Activated CD8-positive, alpha-beta memory T cell treated with anti-CD3 and anti-CD28 coated beads, Interleukin-2, amount 50 U/mL, for 4 hours (primary cell): ENCODE results near the gene CHCHD6.

Source experiments
- DNase-seq: peaks from one replicate; pipeline ENCODE4 v3.0.0-alpha.2; 2020

CHCHD6 gene

GRCh38 chr3:126946405-126946804 is 242.4 kb downstream of the CHCHD6 start:
- no peak for DNase-seq

GRCh38 chr3:126947429-126947828 is 243.4 kb downstream of the CHCHD6 start:
- no peak for DNase-seq

DNA sequence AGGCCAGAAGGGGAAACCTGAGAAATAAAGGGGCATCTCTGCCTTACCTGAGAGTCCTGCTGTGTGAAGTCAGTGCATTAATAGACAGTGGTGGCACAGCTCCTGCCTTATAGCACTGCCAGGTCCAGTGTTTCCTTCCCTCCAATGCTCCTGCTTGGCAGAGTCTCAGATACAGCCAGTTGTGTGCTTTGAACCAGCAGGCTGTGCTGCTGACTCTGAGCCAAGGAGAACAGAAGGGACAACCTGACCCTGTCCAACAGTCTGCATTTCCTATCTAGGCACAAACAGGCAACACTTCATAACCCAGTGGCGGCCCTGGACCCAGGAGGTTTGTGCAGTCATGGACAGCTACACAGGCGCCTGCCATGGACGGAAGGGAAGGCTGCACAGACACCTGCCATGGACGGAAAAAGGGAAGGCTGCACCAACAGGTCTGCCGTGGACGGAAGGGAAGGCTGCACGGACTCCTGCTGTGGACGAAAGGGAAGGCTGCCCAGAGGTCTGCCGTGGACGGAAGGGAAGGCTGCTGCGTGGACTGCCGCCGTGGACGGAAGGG is 245.0 kb downstream of the CHCHD6 start:
- no peak for DNase-seq

DNA sequence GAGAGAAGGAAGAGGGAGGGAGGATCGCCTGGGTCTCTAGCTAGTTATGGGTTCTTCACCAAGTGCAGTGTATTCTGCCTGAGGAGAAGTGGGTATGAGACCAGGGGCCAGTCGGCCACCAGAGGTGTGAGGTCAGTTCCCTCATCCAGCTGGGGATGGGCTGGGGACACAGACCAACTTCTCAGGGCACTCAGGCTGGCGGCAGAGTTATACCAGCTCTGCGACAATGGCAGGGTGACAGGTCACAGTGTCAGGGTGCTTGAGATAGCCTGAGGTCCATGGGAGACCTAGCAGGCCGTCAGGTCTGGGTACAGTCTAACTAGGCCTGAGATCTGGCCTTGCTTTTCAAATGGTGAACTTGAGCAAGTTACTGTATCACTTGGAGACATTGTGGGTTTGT is 247.5 kb downstream of the CHCHD6 start:
- DNase-seq: no peak

GRCh38 chr3:126952261-126952982 is 248.4 kb downstream of the CHCHD6 start:
- DNase-seq: no peak

- no peak for DNase-seq
Observed at GRCh38 chr3:126952983-126953660, 249.1 kb downstream of the CHCHD6 start.

DNA sequence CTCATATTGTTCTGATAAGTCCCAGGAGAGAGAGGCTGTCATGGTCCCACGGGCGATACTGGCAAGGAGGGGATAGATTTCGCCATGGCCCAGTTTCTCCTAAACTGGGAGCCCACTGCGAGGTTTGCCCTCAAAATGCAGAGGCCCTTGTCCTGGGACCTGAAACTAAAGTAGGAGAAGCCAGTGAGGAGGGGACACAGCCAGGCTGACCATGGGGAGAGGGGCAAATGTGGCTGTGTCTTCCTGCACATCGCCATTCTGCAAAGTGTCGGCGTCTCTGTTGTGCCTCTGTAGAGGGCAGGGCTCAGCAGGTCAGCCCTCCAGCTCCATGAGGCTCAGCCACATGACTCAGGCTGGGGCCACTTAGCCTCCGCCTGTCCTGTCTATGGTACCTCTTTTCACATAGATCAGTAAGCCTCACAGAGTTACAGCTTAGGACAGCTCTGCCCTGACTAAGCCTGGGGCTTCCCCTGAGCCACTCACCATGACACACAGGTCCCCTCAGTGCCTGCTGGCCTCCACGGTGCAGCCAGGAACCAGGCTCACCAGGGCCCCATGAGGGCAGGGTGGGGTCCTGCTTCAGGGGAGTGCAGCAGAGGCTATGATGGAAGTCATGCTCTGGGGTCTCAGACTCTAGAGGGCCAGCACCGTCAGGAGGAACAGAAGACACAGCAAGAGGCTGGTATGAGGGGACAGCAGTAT is 250.3 kb downstream of the CHCHD6 start:
- no peak for DNase-seq

- DNase-seq: no peak
Observed at GRCh38 chr3:126955004-126955790, 251.2 kb downstream of the CHCHD6 start.

- DNase-seq: no peak
Observed at GRCh38 chr3:126956361-126956760, 252.3 kb downstream of the CHCHD6 start.

DNA sequence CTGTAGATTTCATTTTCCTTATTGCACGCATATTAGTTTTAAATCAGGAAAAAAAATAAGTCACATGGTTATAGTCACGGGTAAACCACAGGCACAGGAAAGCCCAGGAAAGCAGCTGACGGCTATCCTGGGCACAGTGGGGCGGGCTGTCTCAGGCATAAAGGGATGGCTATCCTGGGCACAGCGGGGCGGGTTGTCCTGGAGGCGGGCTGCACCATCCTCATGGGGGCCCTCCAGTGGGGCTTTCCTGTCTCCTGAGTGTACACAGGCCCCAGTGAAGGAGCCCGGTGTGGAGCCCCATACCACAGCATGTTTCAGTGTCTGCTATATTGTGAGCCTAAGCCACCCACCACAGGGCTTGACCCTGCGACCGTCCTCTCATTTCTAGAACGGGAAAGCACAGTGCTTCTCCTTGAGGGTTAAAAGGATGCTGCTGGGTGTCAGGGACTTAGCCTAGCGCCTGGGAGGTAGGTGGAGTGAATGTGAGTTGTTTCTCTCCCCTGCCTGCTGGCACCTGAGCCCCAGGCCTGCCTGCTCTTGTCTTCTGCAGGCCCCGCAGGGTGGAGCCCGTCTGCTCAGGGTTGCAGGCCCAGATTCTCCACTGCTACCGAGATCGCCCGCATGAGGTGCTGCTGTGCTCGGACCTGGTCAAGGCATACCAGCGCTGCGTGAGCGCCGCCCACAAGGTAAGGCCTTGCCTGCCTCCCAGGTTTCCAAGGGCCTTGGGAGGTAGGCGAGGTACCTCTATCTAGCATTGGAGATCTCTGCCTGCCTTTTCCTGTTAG is 253.0 kb downstream of the CHCHD6 start:
- DNase-seq: no peak

GRCh38 chr3:126957776-126958637 is 254.0 kb downstream of the CHCHD6 start:
- no peak for DNase-seq

DNA sequence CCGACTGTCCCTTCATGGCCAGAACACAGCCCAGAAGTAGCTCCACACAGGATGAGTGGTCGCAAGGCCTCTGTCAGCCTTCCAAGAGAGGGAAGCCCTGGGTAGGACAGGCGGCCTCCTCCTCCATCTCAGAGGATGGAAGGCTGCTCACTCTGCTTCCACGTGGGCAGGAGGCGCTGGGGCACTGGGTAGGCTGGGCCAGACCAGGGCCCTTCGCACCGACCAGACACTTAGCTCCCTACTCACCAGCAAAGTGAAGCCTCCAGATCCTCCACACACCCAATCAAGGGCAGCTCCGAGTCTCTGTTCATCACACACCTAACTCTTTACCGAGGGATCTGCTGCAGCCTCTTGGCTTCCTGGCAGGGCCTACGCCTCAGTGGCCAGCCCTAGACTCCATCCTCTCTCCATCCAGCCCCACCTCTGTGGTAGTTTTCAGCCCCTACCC is 254.6 kb downstream of the CHCHD6 start:
- no peak for DNase-seq

- no peak for DNase-seq
Observed at GRCh38 chr3:126959136-126959920, 255.3 kb downstream of the CHCHD6 start.

DNA sequence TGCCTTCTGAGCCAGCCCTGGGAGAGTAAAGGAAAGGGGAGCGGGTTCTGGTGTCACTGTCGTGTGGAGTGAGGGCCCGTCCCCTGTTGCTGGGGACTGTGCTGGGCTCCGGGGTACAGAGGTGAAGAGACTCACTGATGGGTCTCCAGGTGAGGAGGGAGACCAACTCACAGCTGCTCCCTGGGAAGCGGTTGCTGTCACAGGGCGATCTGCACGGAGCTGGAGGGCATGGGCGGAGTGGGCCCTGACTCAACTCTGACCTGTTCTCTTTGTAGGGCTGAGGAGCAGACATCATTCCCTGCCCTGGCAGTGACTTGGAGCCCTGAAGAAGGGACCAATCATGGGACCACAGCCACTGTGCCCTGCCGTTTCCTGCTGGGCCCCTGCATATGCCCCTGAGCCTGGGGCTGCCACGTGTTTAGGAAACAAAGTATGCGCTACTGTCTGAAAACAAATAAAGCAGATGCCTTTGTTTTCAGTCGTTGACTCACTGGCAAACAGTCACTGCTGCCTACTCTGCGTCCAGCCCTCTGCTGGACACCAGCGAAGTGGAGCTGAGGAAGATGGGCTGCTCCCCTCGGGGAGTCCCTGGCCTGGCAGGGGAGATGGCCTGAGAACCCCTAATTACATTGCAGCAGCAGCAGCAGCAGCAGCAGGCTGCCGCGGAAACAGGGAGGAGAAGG is 256.0 kb downstream of the CHCHD6 start:
- peak; percentile 1 for DNase-seq

- peak; percentile 8 for DNase-seq
Observed at GRCh38 chr3:126960604-126960995, 256.6 kb downstream of the CHCHD6 start.

DNA sequence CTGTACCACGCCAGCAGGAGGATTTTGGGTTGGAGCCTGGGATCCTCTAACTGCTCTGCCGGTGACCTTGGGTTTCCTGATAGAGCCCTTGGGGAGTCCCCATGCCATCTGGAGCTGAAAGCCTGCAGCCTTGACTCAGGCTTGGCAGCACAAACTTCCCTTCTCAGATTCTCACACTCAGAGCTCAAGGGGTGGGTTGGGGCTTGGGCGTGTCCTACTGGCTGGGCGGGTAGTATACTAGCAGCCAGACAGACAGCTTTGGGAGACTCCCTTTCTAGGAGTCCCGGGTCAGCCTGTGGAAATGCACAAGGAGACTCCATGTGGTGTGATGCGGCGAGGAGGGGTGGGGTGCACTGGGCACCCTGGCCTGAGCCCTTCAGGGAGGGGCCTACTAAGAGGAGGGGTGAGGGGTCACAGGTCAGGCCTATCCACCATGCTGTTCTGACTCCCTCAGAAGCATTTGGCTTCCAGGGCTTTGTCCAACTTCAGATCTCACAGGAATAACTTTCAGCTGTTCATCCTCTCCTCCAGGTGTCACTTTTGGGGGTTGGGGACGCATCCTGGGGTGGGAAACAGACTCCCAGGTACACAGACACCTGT is 257.3 kb downstream of the CHCHD6 start:
- peak; percentile 2 for DNase-seq

DNA sequence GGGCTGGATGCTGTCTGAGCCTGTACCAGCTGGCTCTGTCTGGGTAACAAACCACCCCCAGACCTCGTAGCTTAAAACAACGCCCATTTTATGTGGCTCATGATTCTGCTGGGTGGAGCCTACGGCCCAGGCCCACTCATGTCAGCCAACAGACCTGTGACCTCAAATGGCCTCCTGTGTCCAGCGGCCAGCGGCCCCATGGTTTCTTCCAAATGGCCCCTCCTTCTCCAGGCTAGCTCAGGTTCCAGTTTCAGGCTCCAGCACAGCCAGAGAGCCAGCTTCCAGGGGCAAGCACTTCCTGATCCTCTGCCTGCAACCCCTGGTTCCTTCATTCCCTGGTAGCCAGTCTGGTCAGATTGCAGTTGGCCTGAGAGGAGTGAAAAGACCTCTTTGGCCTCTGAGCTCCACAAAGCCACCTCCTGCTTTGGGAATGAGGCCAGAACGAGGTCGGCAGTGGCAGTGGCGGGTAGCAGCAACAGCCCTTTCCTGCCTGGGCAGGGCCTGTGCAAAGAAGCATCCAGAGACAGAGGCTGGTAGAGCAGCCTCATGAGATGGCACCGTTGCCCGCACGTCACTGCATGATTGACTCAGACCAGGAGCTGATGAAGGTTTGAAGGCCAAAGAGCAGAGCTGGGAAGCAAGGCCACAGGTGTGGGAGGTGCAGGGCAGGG is 257.9 kb downstream of the CHCHD6 start:
- peak; percentile 5 for DNase-seq

DNA sequence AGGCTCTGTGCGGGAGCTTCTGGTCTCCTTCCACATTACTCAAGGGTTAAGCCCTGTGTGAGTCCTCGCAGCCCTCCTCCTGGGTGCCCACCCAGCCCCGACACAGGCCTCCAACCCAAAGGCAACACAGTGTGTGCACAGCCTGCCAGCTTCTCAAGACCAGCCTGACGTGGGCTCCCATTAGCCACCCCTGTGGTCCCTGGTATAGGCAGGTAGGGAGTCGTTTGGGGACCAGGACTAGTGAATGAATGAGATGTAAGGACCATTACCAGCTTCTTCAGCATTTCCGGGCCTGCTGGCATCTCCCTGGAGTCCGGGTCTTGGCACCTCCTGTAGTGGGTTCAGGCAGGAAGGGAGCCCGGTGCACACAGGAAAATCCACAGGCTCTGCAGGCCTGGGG is 258.7 kb downstream of the CHCHD6 start:
- peak; percentile 7 for DNase-seq
